ENCODE measurements around the gene COL25A1. TPM values are rescaled to one million over a fixed set of nuclear protein-coding genes. Genes with fewer than 3 reads are reported as not detected.

Gene COL25A1
- total RNA-seq, 2 experiments from 2014 or later, result not detected

DNA sequence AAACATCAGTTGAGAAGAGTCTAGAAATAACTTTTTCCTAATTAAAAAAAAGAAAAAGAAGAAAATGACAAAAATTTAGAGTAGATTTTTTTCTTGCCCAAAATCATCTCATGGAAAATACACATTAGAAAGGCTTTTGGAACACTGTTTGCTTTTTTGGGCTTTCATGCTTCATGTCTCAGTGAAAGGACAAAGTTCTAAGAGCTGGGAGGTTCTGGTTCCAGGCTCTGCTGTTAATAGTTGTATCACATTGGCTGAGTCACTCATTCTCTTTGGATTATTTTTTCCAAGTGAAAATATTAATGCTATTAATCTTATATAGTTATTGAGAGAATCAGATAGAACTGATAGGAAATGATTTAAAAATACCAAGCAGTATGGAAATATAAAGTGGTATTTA, 506.7 kb downstream of the COL25A1 start:
- POLR2A ChIA-PET, result no interaction called here
- CTCF ChIA-PET, result no interaction called here

DNA sequence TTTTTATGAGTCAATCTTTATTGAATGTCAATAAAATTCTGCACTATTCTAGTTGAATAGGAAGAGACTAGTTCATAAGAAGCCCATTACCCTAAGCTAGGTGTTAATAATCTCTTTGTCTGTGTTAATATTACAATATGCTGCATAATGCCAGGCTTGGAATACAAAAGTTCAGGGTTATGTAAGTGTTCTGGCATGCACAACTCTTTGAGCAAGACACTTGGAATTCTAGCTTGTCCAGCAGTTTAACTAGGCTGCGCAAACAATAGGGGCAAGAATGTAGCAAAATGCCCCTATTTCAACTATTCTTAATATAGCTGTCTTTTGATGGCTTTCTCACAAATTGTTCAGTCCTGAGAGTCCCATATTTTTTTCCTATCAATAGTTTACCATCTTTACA, 508.3 kb downstream of the COL25A1 start:
- ChIA-PET POLR2A (no interaction called here), CTCF (no interaction called here)

DNA sequence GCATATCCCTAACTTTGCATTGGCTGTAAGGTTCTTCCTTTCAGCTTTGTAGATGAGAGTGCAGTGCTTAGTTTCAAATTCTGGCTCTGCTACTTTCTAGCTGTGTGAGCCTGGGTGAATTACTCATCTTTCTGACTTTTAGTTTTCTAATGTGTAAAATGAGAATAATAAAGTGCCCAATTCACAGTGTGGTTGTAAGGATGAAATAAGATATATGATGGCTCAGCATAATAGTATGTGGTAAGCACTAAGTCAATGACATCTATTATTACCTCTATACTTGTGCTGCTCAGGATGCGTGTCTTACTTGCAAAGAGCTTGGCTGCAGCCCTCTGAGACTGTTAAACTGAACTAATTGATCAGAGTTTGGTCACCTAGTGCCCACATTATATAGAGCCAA, 509.0 kb downstream of the COL25A1 start:
- POLR2A ChIA-PET, result no interaction called here
- CTCF ChIA-PET, result no interaction called here

DNA sequence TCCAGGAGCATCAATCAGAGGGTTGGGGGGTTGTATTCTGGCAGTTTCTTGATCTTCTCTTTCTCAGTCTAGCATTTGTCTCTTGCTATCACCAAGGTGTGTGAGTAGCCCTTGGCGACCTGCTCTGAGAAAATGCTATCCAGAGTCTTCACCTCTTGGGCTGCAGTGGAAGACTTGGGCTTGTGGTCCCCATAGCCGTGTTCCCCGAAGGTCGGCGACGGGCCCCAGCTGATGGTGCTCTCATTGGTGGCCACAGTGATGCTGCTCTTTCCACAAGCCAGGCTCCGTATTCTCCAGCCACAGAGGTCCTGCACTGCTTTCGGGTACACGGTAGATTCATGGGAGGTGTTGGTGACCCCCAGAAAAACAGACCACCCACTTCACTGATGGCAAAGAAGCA, 513.7 kb downstream of the COL25A1 start:
- POLR2A ChIA-PET, result no interaction called here
- CTCF ChIA-PET, result no interaction called here

DNA sequence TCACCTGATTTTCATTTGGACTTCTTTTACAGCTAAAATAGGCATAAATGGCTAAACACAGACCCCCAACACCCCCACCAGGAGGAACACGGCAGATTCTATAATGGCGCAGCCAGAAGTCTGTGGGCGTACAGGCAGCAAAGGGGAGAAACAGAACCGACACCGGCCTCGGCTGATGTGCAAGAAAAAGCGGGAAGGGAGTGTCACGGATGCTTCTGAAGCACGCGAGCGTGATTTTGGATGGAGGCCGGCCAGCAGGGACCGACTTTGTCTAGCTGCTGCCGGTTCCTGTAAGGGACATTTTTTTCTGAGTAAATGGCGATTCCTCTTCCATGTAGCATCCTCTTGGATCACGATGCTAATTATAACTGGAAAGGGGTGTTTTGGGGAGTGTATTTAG, 514.7 kb downstream of the COL25A1 start:
- CTCF ChIA-PET, result no interaction called here

DNA sequence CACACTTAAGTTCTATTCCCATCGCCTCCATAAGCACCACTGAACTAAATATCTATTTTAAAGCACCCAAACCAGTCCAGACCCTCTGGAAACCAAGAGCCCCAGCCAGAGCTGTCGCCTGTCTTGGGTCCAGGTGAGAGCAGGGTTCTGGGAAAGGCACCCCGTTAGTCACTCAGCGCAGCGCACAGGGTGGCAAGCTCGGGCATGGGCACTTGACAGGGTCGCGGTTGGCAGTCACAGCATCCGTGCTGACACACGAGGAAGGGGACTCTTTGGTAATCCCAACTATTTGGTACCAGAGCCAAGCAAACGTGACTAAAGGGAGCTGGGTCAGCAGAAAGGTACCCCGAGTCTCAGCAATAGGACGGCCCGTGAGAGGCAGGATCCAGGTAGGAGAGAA, 515.4 kb downstream of the COL25A1 start:
- CTCF ChIA-PET, result no interaction called here
- POLR2A ChIA-PET, result no interaction called here

More for the DNA sequence above, 514.7 kb downstream of the COL25A1 start:
- POLR2A ChIA-PET, result no interaction called here

DNA sequence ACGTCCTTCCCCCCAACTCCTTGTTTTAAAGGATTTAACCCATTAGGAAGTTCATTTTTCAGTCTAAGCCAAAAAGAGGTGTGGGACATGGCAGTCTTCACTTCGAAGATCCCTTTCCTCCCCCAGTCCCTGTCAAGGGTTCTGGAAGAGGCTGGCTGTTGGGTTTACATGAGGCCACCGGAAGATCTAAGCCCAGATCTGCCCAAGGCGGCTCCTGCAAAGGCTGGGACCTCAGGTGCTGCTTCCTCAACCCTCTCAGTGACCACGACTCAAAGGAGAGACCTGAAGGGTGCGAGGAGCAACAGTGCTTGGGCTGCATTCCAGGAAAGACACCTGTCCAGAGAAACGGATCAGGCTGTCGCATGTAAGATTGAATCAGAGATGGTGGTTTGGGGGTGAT, 516.1 kb downstream of the COL25A1 start:
- ChIA-PET CTCF (no interaction called here), POLR2A (no interaction called here)

DNA sequence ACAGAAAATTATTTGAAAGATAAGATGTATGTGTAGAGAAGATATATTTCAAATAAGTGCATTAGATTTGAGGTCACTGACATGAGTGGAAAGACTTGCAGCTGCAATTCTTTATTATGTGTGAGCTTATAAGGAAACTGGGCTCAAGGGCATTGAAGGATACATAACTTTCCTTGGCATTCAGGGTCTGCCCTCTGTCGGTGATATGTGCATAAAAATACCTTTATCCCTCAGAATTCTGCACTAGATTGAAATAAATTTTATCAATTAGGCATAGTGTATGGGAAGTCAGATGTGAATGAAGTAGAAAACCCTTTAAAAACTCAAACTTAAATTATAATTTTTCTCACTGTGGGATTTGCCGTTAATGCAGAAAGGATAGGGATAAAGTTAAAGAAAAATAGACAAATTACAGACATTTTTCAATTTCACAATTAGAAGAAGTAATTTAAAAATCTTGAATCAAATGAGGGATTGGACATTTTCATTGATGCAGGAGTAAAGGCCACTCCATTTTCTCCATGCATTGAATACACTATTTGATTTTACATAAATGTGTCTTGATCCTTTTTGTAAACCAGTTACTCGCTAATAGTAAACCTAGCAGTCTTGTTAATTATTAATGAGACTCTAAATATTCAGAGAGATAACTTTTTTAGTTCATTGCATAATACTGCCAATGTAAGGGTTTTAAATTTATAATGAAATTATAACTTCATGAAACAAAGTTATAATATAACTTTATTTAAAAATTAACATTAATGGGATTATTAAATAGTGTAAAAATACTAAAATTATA, 518.6 kb downstream of the COL25A1 start:
- ChIA-PET POLR2A (no interaction called here), CTCF (no interaction called here)

DNA sequence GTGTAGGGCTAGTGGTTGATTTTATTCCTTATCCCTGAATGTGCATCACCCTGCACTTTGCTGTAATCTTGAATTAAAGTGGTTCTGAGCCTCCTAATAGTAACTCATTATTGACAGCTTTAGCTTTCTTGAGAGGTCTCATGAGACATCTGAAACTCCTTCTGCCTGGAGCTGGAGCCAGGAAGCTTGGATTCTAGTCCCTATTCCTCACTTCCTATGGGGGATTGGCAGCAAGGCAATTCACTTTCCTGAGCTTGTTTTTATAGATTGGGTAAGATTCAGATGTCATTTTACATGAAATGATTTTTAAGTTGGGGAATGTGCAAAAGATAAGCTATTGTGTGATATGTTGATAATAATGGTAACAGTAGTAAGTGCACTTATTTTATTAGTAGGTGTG, 522.5 kb downstream of the COL25A1 start:
- POLR2A ChIA-PET, result no interaction called here
- CTCF ChIA-PET, result no interaction called here

DNA sequence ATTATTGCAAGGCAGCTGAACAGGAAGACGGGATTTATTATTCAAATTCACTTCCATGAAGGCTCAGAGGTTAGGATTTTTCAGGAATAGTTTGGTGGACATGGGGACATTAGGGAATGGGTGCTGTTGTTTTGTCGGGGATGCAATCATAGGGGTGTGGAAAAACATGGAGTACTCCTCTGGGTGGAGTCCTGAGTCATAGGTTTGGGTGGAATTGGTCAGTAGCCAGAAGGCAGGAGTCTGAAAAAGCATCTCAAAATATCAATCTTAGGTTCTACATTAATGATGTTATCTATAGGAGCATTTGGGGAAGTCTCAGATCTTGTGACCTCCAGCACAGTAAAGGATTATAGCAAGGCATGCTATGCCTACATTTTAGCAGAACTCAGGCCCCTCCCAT, 525.1 kb downstream of the COL25A1 start:
- CTCF ChIA-PET, result no interaction called here

DNA sequence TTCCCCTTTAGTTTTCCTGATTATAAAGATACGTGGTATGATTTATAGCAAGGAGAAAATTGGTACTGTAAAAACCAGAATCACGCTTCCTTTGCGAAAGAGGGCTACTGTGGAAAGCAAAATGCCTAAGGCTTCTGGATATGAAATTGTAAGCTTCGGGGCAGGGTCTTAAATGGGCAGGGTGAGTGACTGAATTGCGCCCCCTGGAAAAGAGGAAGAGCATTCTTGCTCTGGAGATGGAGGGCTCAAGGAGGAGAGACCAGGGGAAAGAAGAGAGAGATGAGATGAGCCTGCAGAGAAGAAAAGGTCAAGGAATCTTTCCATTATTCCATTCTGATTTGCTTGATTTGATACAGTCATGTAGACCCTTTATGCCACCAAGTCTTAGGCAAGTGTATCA, 526.5 kb downstream of the COL25A1 start:
- POLR2A ChIA-PET, result no interaction called here
- CTCF ChIA-PET, result no interaction called here

More for the DNA sequence above, 525.1 kb downstream of the COL25A1 start:
- POLR2A ChIA-PET, result no interaction called here

DNA sequence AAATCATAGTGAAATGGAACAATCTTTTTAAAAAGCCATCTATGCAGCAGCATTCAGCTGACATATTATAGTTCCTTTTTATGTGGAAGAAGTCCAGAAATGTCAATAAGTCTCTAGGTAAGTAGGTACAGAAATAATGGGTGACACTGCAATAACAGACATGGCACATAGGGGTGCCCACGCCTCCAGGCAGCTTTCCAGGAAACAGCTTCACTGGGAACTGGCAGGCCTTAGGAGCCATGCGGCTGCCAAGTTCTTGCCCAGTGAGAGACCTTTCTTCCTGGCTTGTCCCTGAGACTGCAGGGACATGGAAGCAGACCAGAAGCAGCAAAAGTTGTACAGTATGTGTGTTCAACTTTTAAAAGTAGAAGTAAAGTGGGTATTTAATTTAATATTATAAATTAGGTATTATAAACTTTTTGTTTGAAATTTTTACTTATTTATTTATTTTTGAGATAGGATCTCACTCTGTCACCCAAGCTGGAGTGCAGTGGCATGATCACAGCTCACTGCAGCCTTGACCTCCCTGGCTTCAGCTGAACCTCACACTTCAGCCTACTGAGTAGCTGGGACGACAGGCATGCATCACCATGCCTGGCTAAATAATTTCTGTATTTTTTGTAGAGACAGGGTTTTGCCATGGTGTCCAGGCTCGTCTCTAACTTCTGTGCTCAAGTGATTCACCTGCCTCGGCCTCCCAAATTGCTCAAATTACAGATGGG, 527.5 kb downstream of the COL25A1 start:
- CTCF ChIA-PET, result no interaction called here
- POLR2A ChIA-PET, result interaction anchor here (0.6 kb wide), 1 partner anchor 28 kb away, joined by 3 read pairs; no protein-coding TSS in a partner anchor

DNA sequence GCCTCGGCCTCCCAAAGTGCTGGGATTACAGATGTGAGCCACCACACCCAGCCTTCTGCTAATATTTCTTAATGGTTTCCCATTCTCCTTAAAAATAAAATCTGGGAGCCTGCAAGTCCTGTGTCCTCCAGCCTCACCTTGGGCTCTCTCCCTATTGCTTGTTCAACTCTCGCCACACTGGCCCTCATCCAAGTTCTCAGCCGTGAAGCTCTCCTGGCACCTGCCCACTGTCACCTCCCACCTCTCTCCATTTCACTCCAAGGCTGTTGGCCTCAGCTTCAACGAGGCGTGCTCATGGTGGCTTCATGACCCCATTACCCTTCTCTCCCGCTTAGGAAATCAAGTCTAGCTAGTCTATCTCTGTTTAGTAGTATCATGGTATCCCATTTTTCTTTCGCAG, 530.1 kb downstream of the COL25A1 start:
- ChIA-PET POLR2A (interaction anchor here (0.6 kb wide), 1 partner anchor 285 kb away, joined by 5 read pairs; no protein-coding TSS in a partner anchor), CTCF (interaction anchor here (0.6 kb wide), 1 partner anchor 1364 kb away, joined by 3 read pairs; no protein-coding TSS in a partner anchor)

DNA sequence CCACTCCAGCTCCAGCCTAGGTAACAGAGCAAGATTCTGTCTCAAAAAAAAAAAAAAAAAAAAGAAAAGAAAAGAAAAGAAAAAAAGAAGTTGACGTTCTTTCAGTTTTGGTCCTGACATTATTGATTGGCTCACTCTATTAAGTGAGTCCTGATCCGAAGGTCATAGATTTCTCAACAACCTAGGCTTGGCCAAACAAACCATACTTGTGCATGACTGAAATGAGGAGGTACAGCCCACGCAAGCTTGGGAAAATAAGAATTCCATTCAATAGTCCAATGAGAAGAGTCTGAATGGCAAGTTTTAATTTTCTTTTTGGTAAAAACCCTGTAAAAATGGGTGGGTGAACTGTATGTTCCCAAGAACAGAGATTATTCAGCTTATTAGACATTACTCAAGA, 536.4 kb downstream of the COL25A1 start:
- ChIA-PET POLR2A (no interaction called here), CTCF (interaction anchor here (0.6 kb wide), 2 partner anchors 29 to 1029 kb away, joined by 3 to 5 read pairs; no protein-coding TSS in a partner anchor)

DNA sequence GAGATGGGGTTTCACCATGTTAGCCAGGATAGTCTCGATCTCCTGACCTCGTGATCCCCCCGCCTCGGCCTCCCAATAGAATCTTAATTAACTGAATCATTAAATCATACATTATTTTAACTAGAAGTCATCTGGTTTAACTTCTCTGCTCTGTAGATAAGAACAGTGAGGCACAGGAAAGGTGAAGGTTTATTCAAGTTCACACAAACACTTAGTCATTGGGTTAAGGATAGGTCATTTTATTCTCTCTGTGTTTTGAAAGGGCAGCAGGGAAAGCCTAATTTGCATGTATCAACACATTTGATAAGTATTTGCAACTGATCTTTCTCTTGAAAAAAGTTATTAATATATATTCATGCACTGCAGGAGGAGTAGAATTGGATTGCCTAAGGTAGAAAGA, 538.5 kb downstream of the COL25A1 start:
- CTCF ChIA-PET, result no interaction called here

DNA sequence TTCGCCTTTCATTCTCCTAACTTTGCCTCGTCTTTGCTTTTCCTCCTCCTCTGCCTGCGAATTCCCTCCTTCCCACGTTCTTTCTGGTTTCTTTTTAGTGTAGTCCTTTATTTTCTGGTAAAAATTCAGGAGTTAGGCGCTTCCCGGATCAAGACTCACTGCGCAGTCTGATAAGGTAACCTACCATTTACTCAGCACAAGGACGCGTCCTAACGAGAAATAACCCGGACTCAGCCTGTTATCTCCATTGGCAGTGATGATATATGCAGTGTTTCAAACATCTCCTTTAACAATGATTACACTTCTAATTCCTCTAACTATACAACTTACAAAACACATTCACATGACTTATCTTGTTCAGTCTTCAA, 539.2 kb downstream of the COL25A1 start:
- POLR2A ChIA-PET, result no interaction called here
- CTCF ChIA-PET, result no interaction called here

More for the DNA sequence above, 538.5 kb downstream of the COL25A1 start:
- POLR2A ChIA-PET, result no interaction called here

DNA sequence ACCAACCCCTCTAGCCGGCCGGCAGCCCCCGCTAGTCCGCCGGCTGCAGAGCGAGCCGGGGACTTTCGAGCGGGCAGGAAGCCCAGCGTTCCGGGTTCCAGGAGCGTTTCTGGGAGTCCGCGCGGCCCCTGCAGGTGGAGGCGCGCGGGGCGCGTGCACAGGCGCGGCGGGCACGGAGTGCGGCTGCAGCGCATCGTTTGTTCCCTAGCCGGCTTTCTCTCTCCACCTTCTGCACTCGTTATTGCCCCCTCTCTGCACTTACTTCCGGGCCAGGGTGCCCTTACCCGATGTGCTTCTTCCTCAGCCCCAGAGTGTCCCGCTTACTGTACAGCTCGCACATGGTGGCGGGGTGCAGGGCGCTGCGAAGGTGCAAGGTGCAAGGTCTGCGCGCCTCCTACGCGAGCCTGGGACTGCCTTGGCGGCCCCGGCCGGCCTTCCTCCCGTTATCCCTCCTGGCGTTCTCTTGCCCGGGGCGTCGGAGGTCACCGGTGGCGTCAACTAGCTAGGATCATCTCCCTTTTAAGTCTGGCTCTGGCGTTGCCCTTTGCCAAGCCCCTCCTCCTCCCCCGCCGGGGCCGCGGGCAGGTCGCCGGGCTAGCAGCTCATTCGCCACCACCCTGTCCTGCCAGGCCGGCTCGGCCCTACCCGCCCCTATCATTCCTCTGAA, 539.8 kb downstream of the COL25A1 start, which contains the start of gene ETNPPL:
ETNPPL (minus strand) TSS at position 495 of the 667 bp plus-strand sequence; CDS start at position 340, 155 bp downstream.
- ChIA-PET POLR2A (no interaction called here), CTCF (no interaction called here)

All from activated CD8-positive, alpha-beta memory T cell treated with anti-CD3 and anti-CD28 coated beads for 36 hours (primary cell).